Epidermal melanocyte (primary cell): Measurements from ENCODE around the gene ATG101.

Source experiments
- DNase-seq: peaks from one replicate; pipeline ENCODE4 v3.0.0; 2011; ENCODE audit warnings: low spot score; ENCODE audit not compliant: insufficient read length

The ATG101 gene, protein sequence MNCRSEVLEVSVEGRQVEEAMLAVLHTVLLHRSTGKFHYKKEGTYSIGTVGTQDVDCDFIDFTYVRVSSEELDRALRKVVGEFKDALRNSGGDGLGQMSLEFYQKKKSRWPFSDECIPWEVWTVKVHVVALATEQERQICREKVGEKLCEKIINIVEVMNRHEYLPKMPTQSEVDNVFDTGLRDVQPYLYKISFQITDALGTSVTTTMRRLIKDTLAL

GRCh38 chr12:52069327-52070184 is at the start of gene ATG101:
ATG101 (plus strand) TSS chr12:52069978; CDS start chr12:52073651, 3,673 bp downstream.
- peak; percentile 94 for DNase-seq

- DNase-seq: peak; percentile 74
Observed at GRCh38 chr12:52020539-52021336, 49.0 kb upstream of the ATG101 start.

DNA sequence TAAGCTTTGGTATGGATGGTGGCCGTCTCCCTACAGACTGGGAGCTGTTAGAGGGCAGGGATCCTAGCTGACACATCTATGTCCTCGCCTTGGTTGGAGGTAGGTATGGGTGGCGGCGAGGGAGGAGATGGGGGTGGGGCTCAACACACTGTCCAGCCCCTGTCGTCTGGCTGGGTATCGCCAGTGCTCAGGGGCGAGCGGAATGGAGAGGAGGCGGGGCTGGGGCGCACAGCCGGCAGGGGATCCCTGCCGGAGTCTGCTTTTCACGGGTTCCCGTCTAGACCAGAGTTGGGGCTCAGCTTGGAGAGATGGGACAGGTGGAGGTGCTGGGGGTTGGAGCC is 47.0 kb upstream of the ATG101 start:
- DNase-seq: no peak

DNA sequence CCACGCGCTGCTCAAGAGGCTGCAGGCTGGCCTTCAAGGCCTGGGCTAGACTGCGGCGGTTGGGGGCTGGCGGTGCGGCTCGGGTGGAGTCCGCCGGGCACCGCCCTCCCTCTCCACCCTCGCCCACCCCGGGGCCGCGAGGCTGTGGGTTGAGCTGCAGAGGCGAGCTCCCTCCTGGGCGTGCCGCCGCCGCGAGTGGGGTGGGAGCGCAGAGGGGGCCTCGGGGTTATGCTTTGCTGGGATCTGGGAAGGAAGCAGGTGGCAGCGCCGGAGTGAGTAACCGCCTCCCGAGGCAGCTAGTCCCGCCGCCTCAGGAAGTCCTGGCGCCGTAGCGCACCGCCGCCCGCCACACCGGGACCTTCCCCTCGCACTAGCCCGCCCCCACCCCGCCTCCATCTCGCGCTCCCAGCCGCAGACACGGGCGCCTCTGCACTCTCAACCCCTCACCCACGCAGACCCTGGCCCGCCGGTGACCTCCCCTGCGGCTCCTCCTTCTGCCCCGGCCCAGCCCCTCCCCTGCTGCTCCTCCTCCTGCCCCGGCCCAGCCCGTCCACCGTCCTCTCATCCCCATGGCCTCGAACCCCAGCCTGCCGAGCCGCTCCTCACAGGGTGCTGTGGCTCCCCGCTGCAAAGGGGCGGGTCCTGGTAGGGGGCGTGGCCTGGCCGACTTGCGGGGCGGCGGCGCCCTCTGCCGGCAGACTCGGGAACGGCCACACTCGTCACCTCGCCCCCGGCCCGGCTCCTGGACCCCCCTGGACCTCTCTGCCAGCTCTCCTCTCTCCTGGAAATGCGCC is 46.4 kb upstream of the ATG101 start:
- DNase-seq: peak; percentile 91

- DNase-seq: no peak
Observed at GRCh38 chr12:52023976-52024688, 45.6 kb upstream of the ATG101 start.

- no peak for DNase-seq
Observed at GRCh38 chr12:52024845-52025230, 44.9 kb upstream of the ATG101 start.

GRCh38 chr12:52026263-52026662 is 43.5 kb upstream of the ATG101 start:
- no peak for DNase-seq

- no peak for DNase-seq
Observed at GRCh38 chr12:52027085-52027843, 42.5 kb upstream of the ATG101 start.

DNA sequence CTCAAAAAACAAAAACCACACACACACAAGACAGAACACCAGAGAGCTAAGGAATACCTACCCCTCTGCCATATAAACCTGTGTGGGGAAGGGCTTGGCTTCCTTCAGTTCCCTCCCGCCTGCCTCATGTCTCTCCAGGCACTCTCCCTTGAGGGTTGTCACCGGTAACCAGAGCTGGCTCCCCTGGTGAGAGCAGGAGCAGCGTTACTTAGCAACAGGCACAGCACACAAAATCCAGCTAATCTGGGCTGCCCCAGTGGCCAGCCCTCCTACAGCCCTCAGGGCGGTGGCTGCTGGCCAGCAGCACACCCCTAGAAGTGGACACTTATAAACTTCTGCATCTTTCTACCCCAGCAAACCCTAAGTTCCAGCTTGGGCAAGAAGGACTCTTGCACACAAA is 40.1 kb upstream of the ATG101 start:
- no peak for DNase-seq

DNA sequence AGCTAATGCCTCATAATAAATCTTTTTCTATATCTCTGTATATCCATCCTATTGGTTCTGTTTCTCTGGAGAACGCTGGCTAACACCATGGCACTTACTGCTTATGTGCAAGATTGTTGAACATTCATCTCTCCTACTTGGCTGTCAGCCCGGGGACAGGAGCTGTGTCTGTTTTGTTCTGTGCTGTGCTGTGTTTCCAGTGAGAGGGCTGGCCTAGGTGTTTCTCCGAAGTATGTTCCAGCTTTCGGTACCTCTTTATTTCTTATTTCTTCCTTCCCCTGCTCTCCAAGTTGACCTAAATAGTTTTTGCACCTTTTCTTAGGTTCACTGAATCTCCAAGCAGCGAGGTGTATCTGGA is 37.4 kb upstream of the ATG101 start:
- DNase-seq: no peak

GRCh38 chr12:52032804-52033445 is 36.9 kb upstream of the ATG101 start:
- peak; percentile 99 for DNase-seq

- no peak for DNase-seq
Observed at GRCh38 chr12:52033446-52034140, 36.2 kb upstream of the ATG101 start.

DNA sequence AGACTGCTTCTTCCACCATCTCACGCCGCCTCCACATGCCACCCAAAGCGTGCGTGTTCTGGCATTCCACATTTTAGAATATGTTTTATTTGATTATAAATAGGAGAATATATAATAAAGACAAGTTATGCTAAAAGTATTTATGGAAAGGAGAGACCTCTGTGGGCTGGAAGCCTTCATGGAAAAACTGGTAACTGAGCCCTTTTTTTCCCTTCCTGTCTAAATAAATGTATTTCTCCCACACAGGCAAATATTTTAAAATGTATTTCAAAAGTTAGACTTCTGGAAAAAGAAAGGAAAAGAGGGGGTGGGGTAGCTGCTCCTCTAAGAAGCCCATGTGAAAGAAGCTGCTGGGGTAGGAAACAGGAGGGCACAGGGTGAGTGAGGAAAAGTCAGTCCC is 34.6 kb upstream of the ATG101 start:
- no peak for DNase-seq

DNA sequence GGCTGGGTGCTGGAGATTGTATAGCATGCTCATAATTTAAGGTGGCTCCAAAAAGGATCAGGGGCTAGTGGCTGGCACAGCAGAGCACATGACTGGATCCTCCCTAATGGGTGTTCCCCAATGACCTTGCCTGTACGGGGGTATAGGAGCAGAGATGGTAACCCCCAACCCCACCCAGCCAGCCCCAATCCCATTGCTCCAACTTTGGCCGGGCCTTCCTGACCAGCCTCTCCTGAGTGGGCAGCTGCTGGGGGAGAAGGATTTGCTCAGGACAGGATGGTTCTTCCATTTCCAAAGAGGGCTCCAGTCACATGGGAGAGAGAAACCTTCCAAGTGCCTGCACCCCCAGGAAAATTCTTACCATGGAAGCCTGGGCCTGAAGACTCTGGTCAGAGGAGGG is 33.9 kb upstream of the ATG101 start:
- no peak for DNase-seq

DNA sequence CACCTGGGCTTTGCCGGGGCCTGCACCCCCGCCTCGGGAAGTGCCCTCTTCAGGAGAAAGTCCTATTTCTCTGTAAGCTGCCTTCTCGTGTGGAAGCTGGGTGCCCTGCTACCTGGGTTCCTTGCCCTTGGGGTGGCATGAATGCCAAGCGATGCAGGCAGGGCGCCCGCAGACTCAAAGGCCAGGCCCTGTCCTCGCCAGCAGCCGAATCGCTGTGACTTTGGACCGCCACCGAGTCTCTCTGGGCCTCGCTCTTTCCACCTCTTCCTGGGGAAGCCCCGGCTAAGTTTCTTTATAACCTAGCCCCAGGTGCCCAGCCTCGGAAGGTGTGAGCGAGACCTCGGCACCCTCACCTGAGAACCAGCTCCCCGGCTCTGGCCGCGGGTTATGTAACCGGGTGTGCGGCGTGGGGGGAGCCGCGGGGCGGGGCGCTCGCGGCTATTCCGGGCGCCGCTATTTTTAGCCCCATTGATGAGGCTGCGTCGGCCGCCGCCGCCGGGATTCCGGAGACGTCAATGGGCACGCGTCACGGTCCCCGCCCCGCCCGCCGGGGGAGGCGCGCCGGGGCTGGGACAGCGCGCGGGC is 33.1 kb upstream of the ATG101 start:
- DNase-seq: no peak

DNA sequence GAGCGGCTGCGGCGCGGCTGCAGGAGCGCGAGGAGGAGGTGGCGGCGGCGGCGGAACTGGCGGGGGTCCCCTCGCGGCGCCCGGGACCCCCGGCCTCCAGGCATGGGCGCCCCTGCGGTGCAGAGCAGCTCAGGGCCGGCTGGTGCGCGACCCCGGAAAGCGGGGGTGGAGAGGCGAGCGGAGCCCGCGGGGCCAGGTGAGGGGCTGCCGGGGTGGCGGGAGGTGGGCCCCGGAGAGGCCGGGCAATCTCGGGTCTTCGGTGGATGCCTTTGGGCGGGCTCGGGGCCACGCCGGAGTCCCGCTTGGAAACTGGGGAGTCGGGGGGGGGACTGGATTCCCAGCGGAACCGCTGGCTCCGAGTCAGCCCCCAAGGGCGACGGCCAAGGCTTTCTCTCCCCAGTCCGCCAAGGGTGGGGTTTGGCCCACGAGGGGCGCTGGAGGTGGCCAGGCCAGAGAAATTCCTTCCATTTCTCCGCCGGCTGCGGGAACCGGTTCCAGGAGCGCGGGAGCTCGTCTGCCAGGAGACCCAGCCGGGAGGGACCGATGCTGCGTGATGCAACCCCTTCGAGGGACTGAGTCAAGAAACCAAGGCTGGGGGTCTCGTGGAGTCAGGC is 32.4 kb upstream of the ATG101 start:
- no peak for DNase-seq

- DNase-seq: no peak
Observed at GRCh38 chr12:52038447-52038846, 31.3 kb upstream of the ATG101 start.

DNA sequence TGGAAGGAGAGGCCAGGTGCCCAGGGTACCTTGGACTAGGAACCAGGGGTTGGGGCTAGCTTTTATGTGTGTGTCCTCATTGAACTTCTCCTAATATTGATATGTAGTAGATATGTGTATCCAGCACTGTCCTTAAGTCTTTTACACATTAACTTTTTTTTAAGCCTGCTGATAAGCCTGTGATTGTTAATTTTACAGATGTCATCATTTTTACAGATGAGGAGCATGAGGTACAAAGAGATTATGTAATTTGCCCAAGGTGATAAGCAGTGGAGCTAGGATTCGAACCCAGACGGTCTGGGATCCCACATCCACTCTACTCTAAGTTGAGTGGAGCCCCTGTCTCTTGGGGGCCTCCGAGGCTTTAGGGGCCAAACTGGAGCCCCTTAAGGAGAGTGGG is 28.7 kb upstream of the ATG101 start:
- no peak for DNase-seq
